Subcutaneous adipose tissue (tissue), 4 donors: ENCODE data around the gene NTRK2. TPM values are rescaled to one million over a fixed set of nuclear protein-coding genes. Genes with fewer than 3 reads are reported as not detected.

Source experiments
- CTCF ChIP-seq: fragments of 450-650 bp; IDR thresholded peaks from one replicate; pipeline ENCODE4 v1.5.1; 2016; ENCODE audit warnings: low read depth, mild to moderate bottlenecking, control low read depth, antibody characterized with exemption, moderate library complexity
- total RNA-seq, 4 donors: library from RNA; depleted of rRNA; stranded (reverse); fragments of >200 nt; gene quantifications; one replicate each; pipeline ENCODE4 v1.1.0, GENCODE V29; 2016

Gene NTRK2
- total RNA-seq, 4 donors from 2014 or later, result 51.5 to 105 (median 66.8) TPM

DNA sequence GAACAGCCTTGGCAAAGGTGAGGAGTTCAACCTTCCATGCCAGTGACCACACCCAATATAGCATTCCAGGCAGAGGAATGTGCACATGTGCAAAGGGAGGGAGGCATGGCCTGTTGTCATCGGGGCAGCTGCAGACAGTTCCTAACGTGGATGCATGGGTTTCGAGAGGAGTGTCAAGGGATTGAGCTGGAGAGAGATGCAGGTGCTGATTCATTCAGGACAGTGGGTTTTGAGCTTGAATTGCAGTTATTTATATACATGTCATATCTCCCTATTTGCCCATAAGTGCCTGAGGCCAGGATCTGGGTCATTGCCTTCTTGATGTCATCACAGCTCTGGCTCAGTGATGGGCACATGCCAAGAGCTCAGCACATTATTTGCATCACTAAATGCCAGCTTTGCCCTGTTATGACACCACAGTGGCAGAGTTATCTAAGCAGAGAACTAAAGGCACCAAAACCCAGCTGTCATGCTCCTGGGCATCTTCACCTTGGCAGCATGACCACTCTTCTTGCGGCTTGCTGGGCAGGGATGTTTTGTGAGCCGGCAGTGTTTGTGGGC is 278.0 kb downstream of the NTRK2 start:
- TF ChIP-seq CTCF, result no peak

GRCh38 chr9:84949258-84949657 is 279.7 kb downstream of the NTRK2 start:
- TF ChIP-seq CTCF, result no peak

DNA sequence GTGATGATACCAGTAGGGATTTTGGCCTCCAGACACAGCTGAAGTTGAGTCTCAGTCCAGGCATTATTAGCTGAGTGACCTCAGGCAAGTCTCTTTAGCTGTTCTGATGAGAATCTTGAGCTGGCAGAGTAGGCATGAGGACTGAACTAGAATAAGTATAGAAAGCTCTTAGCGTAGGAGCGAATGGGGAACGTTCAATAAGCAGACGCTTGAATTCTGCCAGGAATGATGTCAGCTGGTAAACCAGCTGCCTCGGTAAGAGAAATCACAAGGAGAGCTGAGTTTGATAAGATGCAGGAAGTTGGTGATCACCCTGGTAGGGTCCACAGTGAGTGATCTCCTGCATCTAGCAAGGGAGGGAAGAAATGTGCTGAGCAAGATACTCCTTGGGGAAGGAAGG is 280.4 kb downstream of the NTRK2 start:
- TF ChIP-seq CTCF, result no peak

- TF ChIP-seq CTCF, result no peak
Measured at GRCh38 chr9:84950879-84951811, 281.6 kb downstream of the NTRK2 start.

- TF ChIP-seq CTCF, result no peak
Measured at GRCh38 chr9:84953252-84953773, 283.8 kb downstream of the NTRK2 start.

DNA sequence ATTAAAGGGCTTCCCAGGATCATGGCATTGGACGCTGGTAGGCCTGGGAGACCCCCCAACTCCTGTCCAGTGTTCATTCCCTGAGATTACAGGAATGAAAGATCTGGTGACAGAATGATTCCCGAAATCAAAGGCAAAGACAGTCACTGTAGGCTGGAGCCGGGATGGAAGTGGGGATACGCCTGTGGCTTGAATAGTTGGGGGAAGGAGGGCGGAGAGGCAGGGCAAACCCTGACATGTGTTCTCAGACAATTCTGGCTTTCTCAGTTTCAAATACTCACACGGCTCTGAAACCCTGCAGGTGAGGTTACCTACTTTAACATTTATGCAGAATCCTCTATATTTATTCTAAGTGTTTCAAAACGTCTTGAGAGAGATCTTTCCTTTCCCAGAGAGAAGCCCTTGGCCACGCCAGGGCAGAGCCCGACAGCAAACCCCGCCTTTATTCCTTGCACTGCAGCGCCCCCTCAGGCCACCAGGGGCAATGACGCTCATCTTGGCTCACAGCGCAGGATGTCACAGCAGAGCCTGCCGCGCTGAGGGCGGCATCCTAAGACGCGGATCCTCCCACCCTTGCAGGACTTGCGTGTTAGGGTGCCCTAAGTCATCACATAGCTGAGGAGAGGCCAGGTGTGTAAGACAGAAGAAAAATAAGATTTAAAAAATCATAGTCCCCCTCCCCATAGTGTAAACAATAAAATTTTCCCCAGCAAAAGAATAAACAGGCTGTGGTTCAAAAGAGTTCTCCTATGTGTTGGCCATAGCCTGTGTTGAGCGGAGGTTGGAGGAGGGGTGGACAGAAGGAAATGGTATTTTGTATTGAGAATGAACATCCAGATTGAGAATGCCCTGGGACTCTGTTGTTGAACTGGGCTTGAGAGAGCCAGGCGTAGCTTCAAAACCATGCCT is 284.5 kb downstream of the NTRK2 start:
- no peak for TF ChIP-seq CTCF
